Common myeloid progenitor, CD34-positive (primary cell): ENCODE results near the gene DOCK1.

Source experiments
- CTCF ChIA-PET: fragments of 350-600 bp; sonication (Branson Sonifier 250); formaldehyde crosslinking; loops from one replicate; lab custom pipeline; 2021; ENCODE audit warnings: antibody characterized with exemption; lab: Charles Lee
- POLR2A ChIA-PET: fragments of 350-600 bp; sonication (Branson Sonifier 250); formaldehyde crosslinking; loops from one replicate; lab custom pipeline; 2021; ENCODE audit warnings: antibody characterized with exemption; lab: Charles Lee
- DNase-seq, 3 donors: peaks; one replicate each; pipeline versions ENCODE4 v3.0.0 to v3.0.0-alpha.2; 2013
- H3K27ac ChIP-seq, 2 experiments: 1 replicate in 1 of 2; 2 replicates in 1 of 2; pipeline ENCODE4 v1.7.0; 2013; ENCODE audit warnings: inconsistent platforms in 2 of 2, low read length in 2 of 2, mild to moderate bottlenecking in 2 of 2, low read depth in 1 of 2, moderate library complexity in 1 of 2; ENCODE audit not compliant: severe bottlenecking in 2 of 2, insufficient read depth in 1 of 2, poor library complexity in 1 of 2
- H3K27me3 ChIP-seq, 5 experiments: replicated peaks in 2 of 5; 1 replicate in 3 of 5; 2 replicates in 2 of 5; pipeline versions ENCODE4 v1.6.1 to v1.7.0; 2013; ENCODE audit warnings: low read length in 4 of 5, mild to moderate bottlenecking in 2 of 5, moderate library complexity in 2 of 5, inconsistent platforms in 1 of 5; ENCODE audit not compliant: insufficient read depth in 5 of 5, control insufficient read depth in 4 of 5
- H3K36me3 ChIP-seq, 4 experiments: 1 replicate in 2 of 4; 2 replicates in 2 of 4; pipeline versions ENCODE4 v1.6.1 to v1.7.0; 2013; ENCODE audit warnings: low read length in 3 of 4, control low read depth in 1 of 4, mild to moderate bottlenecking in 1 of 4; ENCODE audit not compliant: control insufficient read depth in 4 of 4, insufficient read depth in 4 of 4
- H3K4me1 ChIP-seq, 4 experiments: 1 replicate in 3 of 4; 2 replicates in 1 of 4; pipeline versions ENCODE4 v1.6.1 to v1.7.1; 2013; ENCODE audit warnings: low read length in 3 of 4, mild to moderate bottlenecking in 3 of 4, control low read depth in 1 of 4, inconsistent platforms in 1 of 4, moderate library complexity in 1 of 4; ENCODE audit not compliant: control insufficient read depth in 4 of 4, insufficient read depth in 4 of 4; ENCODE audit errors: control extremely low read depth in 1 of 4
- H3K4me3 ChIP-seq, 7 experiments: 1 replicate in 4 of 7; 2 replicates in 3 of 7; pipeline versions ENCODE4 v1.5.1 to v1.7.0; 2013; ENCODE audit warnings: mild to moderate bottlenecking in 7 of 7, low read length in 6 of 7, moderate library complexity in 6 of 7, inconsistent platforms in 2 of 7, low read depth in 2 of 7, control low read depth in 1 of 7; ENCODE audit not compliant: insufficient read depth in 4 of 7, control insufficient read depth in 1 of 7; ENCODE audit errors: extremely low read depth in 1 of 7
- H3K9me3 ChIP-seq, 5 experiments: 1 replicate in 4 of 5; 2 replicates in 1 of 5; pipeline versions ENCODE4 v1.6.1 to v1.7.1; 2013; ENCODE audit warnings: low read length in 4 of 5, mild to moderate bottlenecking in 2 of 5, inconsistent platforms in 1 of 5, low read depth in 1 of 5, moderate library complexity in 1 of 5; ENCODE audit not compliant: control insufficient read depth in 4 of 5, insufficient read depth in 2 of 5; ENCODE audit errors: control extremely low read depth in 1 of 5
- WGBS: methylation state at CpG from one replicate; pipeline ENCODE4 v1.1.5; 2013; ENCODE audit not compliant: insufficient coverage; 5-methylcytosine and 5-hydroxymethylcytosine counted together

Gene DOCK1

DNA sequence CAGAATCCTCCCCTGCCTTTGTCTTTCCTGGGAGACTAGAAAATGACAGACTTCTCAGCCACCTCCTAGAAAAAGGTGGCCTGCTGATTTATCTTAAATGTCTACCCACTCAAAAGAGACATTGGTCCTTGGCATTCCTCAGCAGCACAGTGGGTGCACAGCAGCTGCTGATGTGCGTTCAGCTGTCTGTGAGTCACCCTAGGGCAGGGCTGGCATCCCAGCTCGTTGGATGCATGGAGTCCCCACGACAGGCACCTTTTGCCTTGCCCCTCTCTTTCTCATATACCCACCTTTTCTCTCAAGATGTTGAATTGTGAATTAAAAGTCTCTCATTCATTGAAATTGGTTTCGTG, 113.0 kb downstream of the DOCK1 start:
- no CpG with 5 or more reads among the region's 4 CpGs for WGBS
- H3K4me1 ChIP-seq: peaks cover 0 to 8% (median 4%) of the 10 kb centered on the region in 4 experiments
- no peak overlapping the region for H3K27ac ChIP-seq
- H3K27me3 ChIP-seq: no peaks in the 10 kb centered on the region
- H3K36me3 ChIP-seq: peaks cover 0 to 28% (median 3%) of the 10 kb centered on the region in 4 experiments
- no peaks in the 10 kb centered on the region for H3K9me3 ChIP-seq
- CTCF ChIA-PET: no interaction called here
- DNase-seq: no peak
- no peak overlapping the region for H3K4me3 ChIP-seq
- POLR2A ChIA-PET: no interaction called here

DNA sequence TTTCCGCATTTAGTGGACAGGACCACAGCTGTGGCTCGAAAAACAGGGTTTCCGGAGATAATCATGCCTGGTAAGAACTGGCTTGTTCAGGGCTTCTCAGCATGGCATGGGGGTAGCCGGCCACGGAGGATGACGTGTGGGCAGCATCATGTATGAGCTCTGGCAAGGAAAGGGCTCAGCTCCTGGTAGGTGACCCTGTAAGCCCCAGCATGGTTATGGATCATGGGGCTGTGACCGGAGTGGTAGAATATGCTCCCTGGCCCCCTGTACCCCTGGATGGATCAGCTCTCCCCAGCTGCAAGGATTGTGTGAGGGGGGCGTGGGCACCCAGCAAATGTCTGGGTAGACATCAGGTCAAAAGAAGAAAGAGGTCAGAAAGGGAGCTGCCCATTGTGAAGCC, 113.5 kb downstream of the DOCK1 start:
- WGBS: over 99% methylated on average over 8 of the region's 8 CpGs
- no peak overlapping the region for H3K4me3 ChIP-seq
- peaks cover 0 to 5% (median 2%) of the 10 kb centered on the region in 4 experiments for H3K4me1 ChIP-seq
- no peaks in the 10 kb centered on the region for H3K9me3 ChIP-seq
- DNase-seq: no peak
- CTCF ChIA-PET: interaction anchor here (0.9 kb wide), 1 partner anchor 18 kb away, joined by 3 read pairs; no protein-coding TSS in a partner anchor
- peaks cover 0 to 31% (median 3%) of the 10 kb centered on the region in 4 experiments for H3K36me3 ChIP-seq
- H3K27me3 ChIP-seq: no peaks in the 10 kb centered on the region
- POLR2A ChIA-PET: no interaction called here
- H3K27ac ChIP-seq: no peak overlapping the region

DNA sequence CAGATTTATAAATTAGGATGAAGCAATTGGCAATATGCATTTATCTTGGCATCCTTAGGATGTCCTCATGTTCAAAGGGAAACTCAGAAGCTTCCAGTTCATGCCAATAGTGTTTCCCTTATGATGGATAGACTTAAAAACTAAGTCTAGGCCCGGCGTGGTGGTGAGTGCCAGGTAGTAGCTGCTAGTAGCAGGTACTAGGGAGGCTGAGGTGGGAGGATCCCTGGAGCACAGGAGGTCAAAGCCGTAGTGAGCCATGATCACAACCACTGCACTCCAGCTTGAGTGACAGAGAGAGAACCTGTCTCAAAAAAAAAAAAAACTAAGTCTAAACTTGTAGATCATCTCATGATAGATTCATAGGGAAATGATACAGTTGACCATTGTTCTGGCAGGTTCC, 115.0 kb downstream of the DOCK1 start:
- ChIA-PET CTCF (interaction anchor here (1.1 kb wide), 1 partner anchor 12 kb away, joined by 3 read pairs; no protein-coding TSS in a partner anchor), POLR2A (no interaction called here)
- H3K4me1 ChIP-seq: peaks cover 0 to 5% (median 2%) of the 10 kb centered on the region in 4 experiments
- peaks cover 3 to 46% (median 5%) of the 10 kb centered on the region in 4 experiments for H3K36me3 ChIP-seq
- no peaks in the 10 kb centered on the region for H3K27me3 ChIP-seq
- WGBS: 88% methylated on average over 3 of the region's 3 CpGs
- no peaks in the 10 kb centered on the region for H3K9me3 ChIP-seq
- no peak overlapping the region for H3K27ac ChIP-seq
- H3K4me3 ChIP-seq: no peak overlapping the region
- no peak for DNase-seq

DNA sequence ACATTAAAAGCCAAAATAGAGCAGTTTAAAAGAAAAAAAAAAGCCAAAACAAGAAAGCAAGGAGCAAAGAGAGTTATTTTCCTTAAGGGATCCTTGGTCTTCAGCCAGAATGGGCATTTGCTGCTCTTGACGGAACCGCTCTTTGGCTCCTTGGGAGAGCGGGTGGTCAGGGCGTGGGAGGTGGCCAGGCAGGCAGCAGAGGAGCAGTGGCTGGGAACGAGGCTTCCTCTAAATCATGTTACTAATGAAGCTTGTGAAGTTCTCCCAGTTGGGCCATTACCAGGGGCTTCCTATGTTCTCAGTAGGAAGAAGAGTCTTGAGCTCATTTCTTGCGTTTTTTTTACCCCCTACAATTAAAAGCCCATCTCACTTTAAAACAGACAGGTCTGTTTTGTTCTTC, 116.6 kb downstream of the DOCK1 start:
- POLR2A ChIA-PET: no interaction called here
- no peaks in the 10 kb centered on the region for H3K9me3 ChIP-seq

DNA sequence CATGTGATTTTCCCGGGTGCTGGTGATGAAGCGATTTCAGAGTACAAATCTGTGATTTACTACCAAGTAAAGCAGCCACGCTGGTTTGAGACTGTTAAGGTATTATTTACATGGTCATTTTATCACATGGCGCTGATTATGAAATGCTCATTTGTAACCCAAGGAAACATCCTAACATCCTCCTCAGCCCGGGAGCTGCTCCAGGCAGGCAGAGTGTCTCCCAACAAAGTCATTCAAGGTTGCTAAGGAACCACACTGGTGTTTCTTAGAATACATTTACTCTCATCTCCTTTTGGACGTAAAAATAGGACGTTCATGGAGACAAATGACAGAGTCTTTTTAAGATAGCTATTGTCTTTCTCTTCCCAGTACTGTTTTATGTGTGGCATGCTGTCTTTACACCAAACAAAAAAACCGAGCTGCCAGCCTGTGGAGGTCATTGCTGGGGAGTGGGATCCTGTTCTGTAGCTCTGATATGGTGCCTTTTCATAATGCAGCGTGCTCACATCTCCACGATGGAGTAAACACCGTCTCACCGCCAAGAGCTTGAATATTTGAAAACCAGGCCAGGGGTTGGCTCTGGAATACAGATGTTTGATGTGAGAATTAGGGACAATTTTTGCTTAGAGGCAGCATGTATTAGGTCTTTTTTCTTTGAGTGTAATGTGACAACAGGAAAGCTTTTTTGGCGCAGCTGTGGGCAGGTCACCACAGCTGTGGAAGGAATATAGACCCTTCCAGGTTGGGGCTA, 119.6 kb downstream of the DOCK1 start:
- peaks cover 3 to 54% (median 16%) of the 10 kb centered on the region in 4 experiments for H3K36me3 ChIP-seq
- CTCF ChIA-PET: no interaction called here

More for the DNA sequence above, 116.6 kb downstream of the DOCK1 start:
- no peaks in the 10 kb centered on the region for H3K4me1 ChIP-seq
- H3K4me3 ChIP-seq: no peak overlapping the region
- H3K27me3 ChIP-seq: no peaks in the 10 kb centered on the region
- CTCF ChIA-PET: no interaction called here
- H3K27ac ChIP-seq: no peak overlapping the region
- WGBS: 93% methylated on average over 6 of the region's 6 CpGs
- no peak for DNase-seq
- H3K36me3 ChIP-seq: peaks cover 3 to 49% (median 5%) of the 10 kb centered on the region in 4 experiments

DNA sequence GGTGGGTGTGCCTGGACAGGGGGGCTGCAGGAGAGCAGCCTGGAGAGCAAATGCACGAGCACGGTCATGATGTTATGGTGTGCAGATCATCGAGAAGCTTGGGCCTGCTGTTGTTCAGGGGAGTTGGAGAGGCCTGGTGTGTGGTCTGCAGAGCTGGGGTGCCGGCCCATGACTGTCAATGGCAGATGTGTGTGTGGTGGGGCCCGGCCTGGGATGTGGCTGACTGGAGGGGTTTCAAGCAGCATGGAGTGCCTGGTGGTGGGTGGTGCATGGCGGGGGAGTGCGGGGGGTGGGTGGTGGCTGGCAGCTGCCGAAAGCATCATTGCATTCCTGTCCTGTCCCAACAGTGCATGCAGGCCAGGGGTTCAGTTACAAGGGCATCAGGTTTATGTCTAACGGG, 122.6 kb downstream of the DOCK1 start:
- ChIA-PET POLR2A (no interaction called here), CTCF (interaction anchor here (1.4 kb wide), 1 partner anchor 19 kb away, joined by 3 read pairs; no protein-coding TSS in a partner anchor)
- Histone ChIP-seq H3K4me1 (no peaks in the 10 kb centered on the region), H3K27ac (no peak overlapping the region), H3K27me3 (no peaks in the 10 kb centered on the region), H3K9me3 (no peaks in the 10 kb centered on the region), H3K36me3 (peaks cover 4 to 65% (median 26%) of the 10 kb centered on the region in 4 experiments), H3K4me3 (no peak overlapping the region)
- 98% methylated on average over 7 of the region's 9 CpGs for WGBS
- no peak for DNase-seq

More for the DNA sequence above, 119.6 kb downstream of the DOCK1 start:
- 98% methylated on average over 9 of the region's 13 CpGs for WGBS
- Histone ChIP-seq H3K4me3 (no peak overlapping the region), H3K9me3 (no peaks in the 10 kb centered on the region), H3K27ac (no peak overlapping the region), H3K4me1 (no peaks in the 10 kb centered on the region), H3K27me3 (no peaks in the 10 kb centered on the region)
- POLR2A ChIA-PET: interaction anchor here (0.7 kb wide), 1 partner anchor 12 kb away, joined by 3 read pairs; no protein-coding TSS in a partner anchor
- DNase-seq: no peak

DNA sequence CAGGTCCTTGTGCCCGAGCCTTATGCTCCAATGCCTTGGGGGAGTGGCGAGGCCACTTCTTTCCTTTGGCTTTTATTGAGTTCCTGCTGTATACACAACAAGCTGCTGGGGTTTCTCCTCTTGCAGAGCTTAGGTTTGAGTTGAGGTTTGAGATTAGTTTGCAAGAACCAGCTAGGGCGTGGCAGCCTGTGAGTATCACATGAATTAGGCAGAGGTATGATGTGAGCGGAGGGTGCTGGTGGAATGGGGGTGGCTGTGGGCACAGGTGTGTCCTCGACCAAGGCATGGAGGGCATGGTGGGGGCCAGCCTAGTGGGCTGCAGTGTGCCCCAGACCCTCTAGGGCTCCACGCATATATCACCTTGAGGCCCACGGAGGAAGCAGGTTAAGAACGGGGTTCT, 123.3 kb downstream of the DOCK1 start:
- Histone ChIP-seq H3K36me3 (peaks cover 8 to 72% (median 29%) of the 10 kb centered on the region in 4 experiments), H3K27ac (no peak overlapping the region), H3K4me1 (no peaks in the 10 kb centered on the region), H3K9me3 (no peaks in the 10 kb centered on the region), H3K4me3 (no peak overlapping the region), H3K27me3 (no peaks in the 10 kb centered on the region)
- no peak for DNase-seq
- ChIA-PET CTCF (interaction anchor here (1.4 kb wide), 1 partner anchor 19 kb away, joined by 3 read pairs; no protein-coding TSS in a partner anchor), POLR2A (no interaction called here)
- 98% methylated on average over 5 of the region's 8 CpGs for WGBS
